Caco-2 (cell line): ENCODE measurements around the gene DYRK1A. TPM values are rescaled to one million over a fixed set of nuclear protein-coding genes. Genes with fewer than 3 reads are reported as not detected.

Experiments used
- BruUV-seq: library from RNA; stranded (reverse); fragments of 400-500 nt; replicated peaks from 2 replicates; lab custom pipeline; 2021; lab: Mats Ljungman, UMichigan
- CTCF ChIA-PET: fragments of 300-600 bp; sonication (Branson Sonifier 250); formaldehyde crosslinking; loops from one replicate; lab custom pipeline; 2022; ENCODE audit warnings: antibody characterized with exemption; lab: Charles Lee
- POLR2A ChIA-PET: fragments of 300-600 bp; sonication (Branson Sonifier 250); formaldehyde crosslinking; loops from one replicate; lab custom pipeline; 2022; ENCODE audit warnings: antibody characterized with exemption; lab: Charles Lee
- DNase-seq, 2 experiments: peaks; one replicate each; pipeline versions ENCODE4 v3.0.0 to v3.0.0-alpha.2; 2020 to 2022
- H3K27me3 ChIP-seq: replicated peaks from 2 replicates; pipeline ENCODE4 v1.6.0; 2011; ENCODE audit warnings: low read length; ENCODE audit not compliant: control insufficient read depth, insufficient read depth
- H3K36me3 ChIP-seq: 2 replicates; pipeline ENCODE4 v1.5.1; 2011; ENCODE audit warnings: low read length; ENCODE audit not compliant: control insufficient read depth, insufficient read depth
- H3K4me1 ChIP-seq: fragments of 250-450 bp; sonication (Bioruptor Pico); 2 replicates; pipeline ENCODE4 v1.5.1; 2020; ENCODE audit warnings: mild to moderate bottlenecking
- H3K4me3 ChIP-seq: 2 replicates; pipeline ENCODE4 v1.5.1; 2011; ENCODE audit warnings: low read depth, mild to moderate bottlenecking, control low read depth, low read length
- H3K9me3 ChIP-seq: fragments of 250-450 bp; sonication (Bioruptor Pico); 2 replicates; pipeline ENCODE4 v1.5.1; 2020; ENCODE audit warnings: mild to moderate bottlenecking, moderate library complexity
- H3K27ac Mint-ChIP-seq: one replicate; pipeline ENCODE4 v1.8.0; 2022; ENCODE audit warnings: mixed read lengths; ENCODE audit not compliant: unreplicated experiment
- H3K27me3 Mint-ChIP-seq: one replicate; pipeline ENCODE4 v1.8.0; 2022; ENCODE audit warnings: mixed read lengths; ENCODE audit not compliant: insufficient read depth, unreplicated experiment
- H3K36me3 Mint-ChIP-seq: one replicate; pipeline ENCODE4 v1.8.0; 2022; ENCODE audit warnings: mild to moderate bottlenecking, mixed read lengths; ENCODE audit not compliant: insufficient read depth, unreplicated experiment
- H3K4me1 Mint-ChIP-seq: one replicate; pipeline ENCODE4 v1.8.0; 2022; ENCODE audit warnings: low read depth, mixed read lengths; ENCODE audit not compliant: unreplicated experiment
- H3K4me3 Mint-ChIP-seq: one replicate; pipeline ENCODE4 v1.8.0; 2022; ENCODE audit warnings: mild to moderate bottlenecking, moderate library complexity, mixed read lengths; ENCODE audit not compliant: unreplicated experiment
- H3K9me3 Mint-ChIP-seq: one replicate; pipeline ENCODE4 v1.8.0; 2022; ENCODE audit warnings: mixed read lengths; ENCODE audit not compliant: unreplicated experiment
- intact Hi-C: fragments of 100-400 bp; cut with micrococcal nuclease; formaldehyde crosslinking; loops from one replicate; pipeline ENCODE4 v1.10.0; 2022; ENCODE audit not compliant: unreplicated experiment
- total RNA-seq: library from RNA; stranded (reverse); gene quantifications from 2 replicates; pipeline ENCODE4 v1.2.3, GENCODE V29; 2022
- TF ChIP-seq, protein P1 (sequence below), 2 experiments: fragments of 200-600 bp in 1 of 2; IDR thresholded peaks; 1 replicate in 1 of 2; 2 replicates in 1 of 2; pipeline versions ENCODE4 v1.5.1 to v1.8.0; 2011 to 2022; ENCODE audit warnings: antibody characterized with exemption in 1 of 2, control low read depth in 1 of 2, inconsistent platforms in 1 of 2, low read depth in 1 of 2, low read length in 1 of 2, mild to moderate bottlenecking in 1 of 2, moderate library complexity in 1 of 2; ENCODE audit not compliant: insufficient read depth in 1 of 2, severe bottlenecking in 1 of 2, unreplicated experiment in 1 of 2

The DYRK1A gene
- total RNA-seq, 1 experiment from 2014 or later, result 50.9 TPM

GRCh38 chr21:37422382-37422781 lies 55.8 kb downstream of the DYRK1A start:
- intact Hi-C loops, result no loop called here
- peaks cover 3% of the 10 kb centered on the region; the same call in 1 of the 2 replicates for H3K4me1 ChIP-seq
- no peak for DNase-seq
- H3K9me3 Mint-ChIP-seq, result peaks cover 12% of the 10 kb centered on the region
- H3K4me3 ChIP-seq, result no peak overlapping the region
- H3K27ac Mint-ChIP-seq, result no peak overlapping the region
- no peaks in the 10 kb centered on the region for H3K4me1 Mint-ChIP-seq
- POLR2A ChIA-PET, result no interaction called here
- no peaks in the 10 kb centered on the region for H3K27me3 ChIP-seq
- H3K36me3 ChIP-seq, result 0 out of 2 replicates have a peak, but pooled peaks cover 1% of the 10 kb centered on the region
- H3K4me3 Mint-ChIP-seq, result no peak overlapping the region
- TF ChIP-seq, protein P1, sequence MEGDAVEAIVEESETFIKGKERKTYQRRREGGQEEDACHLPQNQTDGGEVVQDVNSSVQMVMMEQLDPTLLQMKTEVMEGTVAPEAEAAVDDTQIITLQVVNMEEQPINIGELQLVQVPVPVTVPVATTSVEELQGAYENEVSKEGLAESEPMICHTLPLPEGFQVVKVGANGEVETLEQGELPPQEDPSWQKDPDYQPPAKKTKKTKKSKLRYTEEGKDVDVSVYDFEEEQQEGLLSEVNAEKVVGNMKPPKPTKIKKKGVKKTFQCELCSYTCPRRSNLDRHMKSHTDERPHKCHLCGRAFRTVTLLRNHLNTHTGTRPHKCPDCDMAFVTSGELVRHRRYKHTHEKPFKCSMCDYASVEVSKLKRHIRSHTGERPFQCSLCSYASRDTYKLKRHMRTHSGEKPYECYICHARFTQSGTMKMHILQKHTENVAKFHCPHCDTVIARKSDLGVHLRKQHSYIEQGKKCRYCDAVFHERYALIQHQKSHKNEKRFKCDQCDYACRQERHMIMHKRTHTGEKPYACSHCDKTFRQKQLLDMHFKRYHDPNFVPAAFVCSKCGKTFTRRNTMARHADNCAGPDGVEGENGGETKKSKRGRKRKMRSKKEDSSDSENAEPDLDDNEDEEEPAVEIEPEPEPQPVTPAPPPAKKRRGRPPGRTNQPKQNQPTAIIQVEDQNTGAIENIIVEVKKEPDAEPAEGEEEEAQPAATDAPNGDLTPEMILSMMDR (IDR thresholded peaks at IDR 0.05; ENCODE audit: insufficient read depth in 1 of 2, low read depth in 1 of 2, low read length in 1 of 2, severe bottlenecking in 1 of 2, unreplicated experiment in 1 of 2), result no peak
- CTCF ChIA-PET, result no interaction called here
- H3K36me3 Mint-ChIP-seq, result peaks cover 27% of the 10 kb centered on the region
- no peaks in the 10 kb centered on the region; the same call in 1 of the 2 replicates for H3K9me3 ChIP-seq
- H3K27me3 Mint-ChIP-seq, result no peaks in the 10 kb centered on the region
- BruUV-seq, result no TSS peak

DNA sequence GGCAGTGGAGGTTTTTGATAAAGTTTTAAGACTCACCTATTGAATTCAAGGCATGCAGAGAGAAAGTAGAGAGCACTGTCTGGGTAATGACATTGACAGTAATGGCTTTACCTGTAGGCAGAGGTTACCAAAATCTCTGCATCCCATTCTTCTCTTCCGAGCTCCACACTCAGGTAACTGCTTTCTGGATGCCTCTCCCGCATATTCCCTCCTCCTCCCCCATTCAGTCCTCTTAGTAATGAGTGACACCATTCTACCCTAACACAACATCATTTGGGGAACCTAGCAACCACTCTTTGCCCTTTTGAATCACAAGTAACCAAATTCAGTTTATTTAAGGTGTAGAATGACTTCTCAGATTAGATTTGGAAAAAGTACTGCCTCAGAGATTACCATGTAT lies 56.5 kb downstream of the DYRK1A start:
- BruUV-seq, result no TSS peak
- CTCF ChIA-PET, result no interaction called here
- Histone ChIP-seq H3K9me3 (no peaks in the 10 kb centered on the region; the same call in 1 of the 2 replicates), H3K27me3 (no peaks in the 10 kb centered on the region), H3K4me3 (no peak overlapping the region), H3K4me1 (peaks cover 6% of the 10 kb centered on the region; the same call in 1 of the 2 replicates), H3K36me3 (0 out of 2 replicates have a peak, but pooled peaks cover 1% of the 10 kb centered on the region)
- no peak overlapping the region for H3K4me3 Mint-ChIP-seq
- TF ChIP-seq, protein P1 (IDR thresholded peaks at IDR 0.05; ENCODE audit: insufficient read depth in 1 of 2, low read depth in 1 of 2, low read length in 1 of 2, severe bottlenecking in 1 of 2, unreplicated experiment in 1 of 2), result no peak
- POLR2A ChIA-PET, result no interaction called here
- peaks cover 12% of the 10 kb centered on the region for H3K9me3 Mint-ChIP-seq
- no peak overlapping the region for H3K27ac Mint-ChIP-seq
- intact Hi-C loops, result no loop called here
- no peak for DNase-seq
- peaks cover 34% of the 10 kb centered on the region for H3K36me3 Mint-ChIP-seq
- H3K4me1 Mint-ChIP-seq, result no peaks in the 10 kb centered on the region
- no peaks in the 10 kb centered on the region for H3K27me3 Mint-ChIP-seq

DNA sequence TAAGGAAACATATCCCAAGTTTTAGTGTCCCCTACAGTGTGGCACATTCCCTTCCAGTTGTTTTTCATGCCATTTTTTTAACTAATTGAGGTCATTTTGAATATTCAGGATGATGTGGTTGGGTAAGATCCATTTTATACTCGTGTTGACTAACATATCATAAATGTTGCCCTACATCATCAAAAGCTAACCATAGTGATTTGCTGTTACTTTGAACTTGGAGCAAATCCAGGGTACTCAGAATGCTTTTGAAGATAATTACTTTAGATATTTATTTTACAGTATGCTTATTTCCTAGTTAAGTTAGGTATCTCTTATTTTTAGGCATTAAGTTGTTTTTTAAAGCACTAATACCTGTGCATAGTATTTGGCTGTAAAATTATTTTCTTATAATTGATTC lies 57.8 kb downstream of the DYRK1A start:
- intact Hi-C loops, result no loop called here
- Histone ChIP-seq H3K36me3 (0 out of 2 replicates have a peak, but pooled peaks cover 1% of the 10 kb centered on the region), H3K4me1 (peaks cover 6% of the 10 kb centered on the region; the same call in 1 of the 2 replicates), H3K4me3 (no peak overlapping the region), H3K9me3 (no peaks in the 10 kb centered on the region; the same call in 1 of the 2 replicates), H3K27me3 (no peaks in the 10 kb centered on the region)
- H3K9me3 Mint-ChIP-seq, result peaks cover 12% of the 10 kb centered on the region
- TF ChIP-seq, protein P1 (IDR thresholded peaks at IDR 0.05; ENCODE audit: insufficient read depth in 1 of 2, low read depth in 1 of 2, low read length in 1 of 2, severe bottlenecking in 1 of 2, unreplicated experiment in 1 of 2), result no peak
- H3K36me3 Mint-ChIP-seq, result peaks cover 37% of the 10 kb centered on the region
- BruUV-seq, result no TSS peak
- no peak overlapping the region for H3K27ac Mint-ChIP-seq
- POLR2A ChIA-PET, result no interaction called here
- no peaks in the 10 kb centered on the region for H3K27me3 Mint-ChIP-seq
- no peak for DNase-seq
- CTCF ChIA-PET, result no interaction called here
- peaks cover 5% of the 10 kb centered on the region for H3K4me1 Mint-ChIP-seq
- no peak overlapping the region for H3K4me3 Mint-ChIP-seq
